HCT116 (cell line): ENCODE data around the gene PCDHA2. TPM values are rescaled to one million over a fixed set of nuclear protein-coding genes. Genes with fewer than 3 reads are reported as not detected.
"Not testable (repeated sequence)": the region's sequence is repeated elsewhere in the genome, so short reads cannot be mapped to it uniquely, and the experiment has no call there.

Source experiments
- ATAC-seq: fragments of 200-7000 bp; cut with Tn5 transposase; 2 replicates; pipeline ENCODE4 v1.9.1; 2020; ENCODE audit warnings: mild to moderate bottlenecking, moderate library complexity
- BruUV-seq: library from RNA; stranded (reverse); fragments of 400-500 nt; replicated peaks from 2 replicates; lab custom pipeline; 2021; lab: Mats Ljungman, UMichigan
- CTCF ChIA-PET: fragments of 300-600 bp; sonication (Branson Sonifier 250); formaldehyde crosslinking; loops from one replicate; lab custom pipeline; 2021; ENCODE audit warnings: antibody characterized with exemption; lab: Charles Lee
- POLR2A ChIA-PET: fragments of 300-600, 350-600 bp; sonication (Branson Sonifier 250); formaldehyde crosslinking; loops from one replicate; lab custom pipeline; 2021; ENCODE audit warnings: antibody characterized with exemption; lab: Charles Lee
- RAD21 ChIA-PET, 2 experiments: fragments of 300-600 bp; sonication (Branson Sonifier 250); formaldehyde crosslinking; loops; one replicate each; lab custom pipeline; 2023; ENCODE audit warnings: low total read pairs in 2 of 2; ENCODE audit not compliant: uncharacterized antibody in 2 of 2, unreplicated experiment in 2 of 2, low non-redundant PET in 1 of 2; lab: Charles Lee
- DNase-seq: peaks from one replicate; pipeline ENCODE4 v3.0.0-alpha.2; 2010; ENCODE audit warnings: low read depth, low spot score
- H2AFZ ChIP-seq: fragments of 200-600 bp; shearing (Covaris generic), sonication (generic); 2 replicates; pipeline ENCODE4 v1.6.1; 2017; ENCODE audit warnings: low read depth, mixed run types, mixed read lengths, antibody characterized with exemption, low read length; ENCODE audit not compliant: poor library complexity, severe bottlenecking
- H3K27ac ChIP-seq: 2 replicates; pipeline ENCODE4 v1.5.1; 2012; ENCODE audit warnings: low read depth, low read length
- H3K27me3 ChIP-seq: fragments of 200-600 bp; sonication (generic); 2 replicates; pipeline ENCODE4 v1.6.1; 2016; ENCODE audit warnings: mixed run types, low read length, mixed read lengths; ENCODE audit not compliant: insufficient read depth
- H3K36me3 ChIP-seq, 2 experiments: fragments of 200-500 bp in 1 of 2; fragments of 200-600 bp in 1 of 2; sonication (Bioruptor generic) in 1 of 2; sonication (generic) in 1 of 2; 2 replicates each; pipeline versions ENCODE4 v1.5.1 to v1.6.1; 2014 to 2016; ENCODE audit warnings: low read length in 2 of 2, inconsistent platforms in 1 of 2, mixed read lengths in 1 of 2, mixed run types in 1 of 2; ENCODE audit not compliant: insufficient read depth in 2 of 2, control insufficient read depth in 1 of 2
- H3K4me1 ChIP-seq, 2 experiments: fragments of 200-600 bp in 1 of 2; sonication (generic) in 1 of 2; 2 replicates each; pipeline versions ENCODE4 v1.5.1 to v1.6.1; 2012 to 2017; ENCODE audit warnings: low read length in 2 of 2, inconsistent platforms in 1 of 2, mild to moderate bottlenecking in 1 of 2, mixed read lengths in 1 of 2, mixed run types in 1 of 2, moderate library complexity in 1 of 2; ENCODE audit not compliant: insufficient read depth in 2 of 2, control insufficient read depth in 1 of 2
- H3K4me2 ChIP-seq: fragments of 200-600 bp; sonication (generic); 2 replicates; pipeline ENCODE4 v1.6.1; 2017; ENCODE audit warnings: mixed run types, low read length, mixed read lengths
- H3K4me3 ChIP-seq, 2 experiments: fragments of 200-600 bp in 1 of 2; sonication (generic) in 1 of 2; replicated peaks in 1 of 2; 2 replicates each; pipeline ENCODE4 v1.5.1; 2011 to 2016; ENCODE audit warnings: low read length in 2 of 2, control low read depth in 1 of 2, low read depth in 1 of 2, mild to moderate bottlenecking in 1 of 2, mixed read lengths in 1 of 2, mixed run types in 1 of 2
- H3K79me2 ChIP-seq: fragments of 200-600 bp; sonication (generic); 2 replicates; pipeline ENCODE4 v1.6.1; 2017; ENCODE audit warnings: mild to moderate bottlenecking, mixed run types, low read length, moderate library complexity, mixed read lengths; ENCODE audit not compliant: insufficient read depth
- H3K9ac ChIP-seq: fragments of 200-600 bp; sonication (generic); 2 replicates; pipeline ENCODE4 v1.6.1; 2016; ENCODE audit warnings: low read length, mixed read lengths
- H3K9me2 ChIP-seq: fragments of 200-600 bp; sonication (generic), shearing (Covaris generic); 2 replicates; pipeline ENCODE4 v1.6.1; 2017; ENCODE audit warnings: mixed run types, mild to moderate bottlenecking, moderate library complexity; ENCODE audit not compliant: insufficient read depth
- H3K9me3 ChIP-seq, 2 experiments: fragments of 200-500 bp in 1 of 2; fragments of 200-600 bp in 1 of 2; sonication (Bioruptor generic) in 1 of 2; sonication (generic) in 1 of 2; 2 replicates each; pipeline ENCODE4 v1.6.1; 2014 to 2017; ENCODE audit warnings: low read length in 2 of 2, mixed read lengths in 2 of 2, inconsistent platforms in 1 of 2, low read depth in 1 of 2, mild to moderate bottlenecking in 1 of 2, mixed run types in 1 of 2, moderate library complexity in 1 of 2; ENCODE audit not compliant: control insufficient read depth in 1 of 2, insufficient read depth in 1 of 2
- H4K20me1 ChIP-seq: fragments of 200-600 bp; sonication (generic), shearing (Covaris generic); 2 replicates; pipeline ENCODE4 v1.6.1; 2017; ENCODE audit warnings: mixed run types, mild to moderate bottlenecking, moderate library complexity; ENCODE audit not compliant: insufficient read depth
- EZH2 ChIP-seq: fragments of 200-600 bp; sonication (generic); IDR thresholded peaks from 2 replicates; pipeline ENCODE4 v1.6.1; 2017; ENCODE audit warnings: antibody characterized with exemption, mixed run types
- RAD21 ChIP-seq: IDR thresholded peaks from 2 replicates; pipeline ENCODE4 v1.6.1; 2012; ENCODE audit warnings: low read depth, mild to moderate bottlenecking
- SP1 ChIP-seq: IDR thresholded peaks from 2 replicates; pipeline ENCODE4 v1.6.1; 2012; ENCODE audit warnings: low read depth
- intact Hi-C: fragments of 100-400 bp; cut with micrococcal nuclease; formaldehyde crosslinking; loops from 2 replicates; pipeline ENCODE4 v1.10.0; 2022
- total RNA-seq: library from RNA; stranded (reverse); gene quantifications from one replicate; pipeline ENCODE4 v1.2.1, GENCODE V29; 2021; ENCODE audit not compliant: unreplicated experiment
- TF ChIP-seq, protein P1 (sequence below): IDR thresholded peaks from 2 replicates; pipeline ENCODE4 v1.6.1; 2011; ENCODE audit warnings: mild to moderate bottlenecking, low read length, moderate library complexity; ENCODE audit not compliant: insufficient replicate concordance; ENCODE audit errors: extremely low read depth
- TF ChIP-seq, protein P2 (sequence below), 3 experiments: fragments of 200-600 bp in 1 of 3; sonication (generic) in 1 of 3; IDR thresholded peaks in 2 of 3; conservative IDR thresholded peaks in 1 of 3; 2 replicates each; pipeline ENCODE4 v1.5.1; 2012 to 2017; ENCODE audit warnings: low read depth in 2 of 3, low read length in 2 of 3, antibody characterized with exemption in 1 of 3, borderline replicate concordance in 1 of 3, control low read depth in 1 of 3, mild to moderate bottlenecking in 1 of 3, mixed read lengths in 1 of 3, mixed run types in 1 of 3, moderate library complexity in 1 of 3; ENCODE audit not compliant: insufficient read depth in 1 of 3

Gene PCDHA2
- total RNA-seq, 1 experiment from 2014 or later = not detected

DNA sequence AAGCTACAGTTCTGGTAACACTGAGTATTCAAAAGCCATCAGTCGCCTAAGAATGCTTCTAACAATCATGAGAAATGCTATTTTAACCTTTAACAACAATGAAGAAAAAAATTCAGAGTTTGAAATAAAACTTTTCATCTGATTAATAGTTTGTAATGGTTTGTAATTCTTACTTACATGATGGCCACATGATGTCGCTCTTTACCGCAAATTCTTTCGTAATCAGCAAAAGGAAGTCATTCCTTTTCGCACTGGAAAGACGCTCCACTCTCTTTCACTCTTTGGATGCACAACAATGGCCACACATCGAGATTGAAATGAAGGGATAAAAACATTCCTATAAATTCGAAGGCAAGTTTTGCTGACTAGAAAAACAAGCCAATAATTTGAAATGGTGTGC is 39.3 kb downstream of the PCDHA2 start, which contains the start of gene PCDHA7:
Gene PCDHA7, plus strand, starts transcription at position 277 of the 400 bp plus-strand sequence. Its CDS starts 115 bp downstream, at position 392.
- ATAC-seq = no peak
- no peak within 1 kb of the TSS for H3K4me2 ChIP-seq

DNA sequence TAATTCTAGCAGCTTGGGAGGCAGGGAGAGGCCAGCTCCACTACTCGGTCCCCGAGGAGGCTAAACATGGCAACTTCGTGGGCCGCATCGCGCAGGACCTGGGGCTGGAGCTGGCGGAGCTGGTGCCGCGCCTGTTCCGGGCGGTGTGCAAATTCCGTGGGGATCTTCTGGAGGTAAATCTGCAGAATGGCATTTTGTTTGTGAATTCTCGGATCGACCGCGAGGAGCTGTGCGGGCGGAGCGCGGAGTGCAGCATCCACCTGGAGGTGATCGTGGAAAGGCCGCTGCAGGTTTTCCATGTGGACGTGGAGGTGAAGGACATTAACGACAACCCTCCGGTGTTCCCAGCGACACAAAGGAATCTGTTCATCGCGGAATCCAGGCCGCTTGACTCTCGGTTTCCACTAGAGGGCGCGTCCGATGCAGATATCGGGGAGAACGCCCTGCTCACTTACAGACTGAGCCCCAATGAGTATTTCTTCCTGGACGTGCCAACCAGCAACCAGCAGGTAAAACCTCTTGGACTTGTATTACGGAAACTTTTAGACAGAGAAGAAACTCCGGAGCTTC is 39.9 kb downstream of the PCDHA2 start:
- H2AFZ ChIP-seq, CTCF ChIA-PET, H3K9me2 ChIP-seq, H3K79me2 ChIP-seq, ATAC-seq, DNase-seq, H3K4me2 ChIP-seq, H3K9me3 ChIP-seq, H3K4me1 ChIP-seq, H3K27me3 ChIP-seq, RAD21 ChIA-PET, H4K20me1 ChIP-seq, H3K9ac ChIP-seq, H3K27ac ChIP-seq, H3K36me3 ChIP-seq, intact Hi-C loops, POLR2A ChIA-PET, BruUV-seq, H3K4me3 ChIP-seq: not testable (repeated sequence)

More for the DNA sequence above, 39.3 kb downstream of the PCDHA2 start, which contains the start of gene PCDHA7:
- no peak within 1 kb of the TSS for H3K9ac ChIP-seq
- no peaks in the 10 kb centered on the region for H3K27me3 ChIP-seq
- ChIA-PET RAD21 (no interaction called here), POLR2A (no interaction called here), CTCF (no interaction called here)
- H3K27ac ChIP-seq = no peak within 1 kb of the TSS
- no peaks in the 10 kb centered on the region for H3K36me3 ChIP-seq
- no peak within 1 kb of the TSS for H2AFZ ChIP-seq
- intact Hi-C loops = no loop called here
- H3K9me3 ChIP-seq = no peaks in the 10 kb centered on the region; a peak in 1 of 4 replicates
- H3K4me3 ChIP-seq = no peak within 1 kb of the TSS
- DNase-seq = no peak
- no peaks in the 10 kb centered on the region for H4K20me1 ChIP-seq
- no TSS peak for BruUV-seq
- no peaks in the 10 kb centered on the region for H3K9me2 ChIP-seq
- TF ChIP-seq, protein P1, sequence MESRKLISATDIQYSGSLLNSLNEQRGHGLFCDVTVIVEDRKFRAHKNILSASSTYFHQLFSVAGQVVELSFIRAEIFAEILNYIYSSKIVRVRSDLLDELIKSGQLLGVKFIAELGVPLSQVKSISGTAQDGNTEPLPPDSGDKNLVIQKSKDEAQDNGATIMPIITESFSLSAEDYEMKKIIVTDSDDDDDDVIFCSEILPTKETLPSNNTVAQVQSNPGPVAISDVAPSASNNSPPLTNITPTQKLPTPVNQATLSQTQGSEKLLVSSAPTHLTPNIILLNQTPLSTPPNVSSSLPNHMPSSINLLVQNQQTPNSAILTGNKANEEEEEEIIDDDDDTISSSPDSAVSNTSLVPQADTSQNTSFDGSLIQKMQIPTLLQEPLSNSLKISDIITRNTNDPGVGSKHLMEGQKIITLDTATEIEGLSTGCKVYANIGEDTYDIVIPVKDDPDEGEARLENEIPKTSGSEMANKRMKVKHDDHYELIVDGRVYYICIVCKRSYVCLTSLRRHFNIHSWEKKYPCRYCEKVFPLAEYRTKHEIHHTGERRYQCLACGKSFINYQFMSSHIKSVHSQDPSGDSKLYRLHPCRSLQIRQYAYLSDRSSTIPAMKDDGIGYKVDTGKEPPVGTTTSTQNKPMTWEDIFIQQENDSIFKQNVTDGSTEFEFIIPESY = no peak
- TF ChIP-seq EZH2 = no peak
- TF ChIP-seq RAD21 = peak; percentile 28; the same call in 1 of the 2 replicates
- TF ChIP-seq, protein P2, sequence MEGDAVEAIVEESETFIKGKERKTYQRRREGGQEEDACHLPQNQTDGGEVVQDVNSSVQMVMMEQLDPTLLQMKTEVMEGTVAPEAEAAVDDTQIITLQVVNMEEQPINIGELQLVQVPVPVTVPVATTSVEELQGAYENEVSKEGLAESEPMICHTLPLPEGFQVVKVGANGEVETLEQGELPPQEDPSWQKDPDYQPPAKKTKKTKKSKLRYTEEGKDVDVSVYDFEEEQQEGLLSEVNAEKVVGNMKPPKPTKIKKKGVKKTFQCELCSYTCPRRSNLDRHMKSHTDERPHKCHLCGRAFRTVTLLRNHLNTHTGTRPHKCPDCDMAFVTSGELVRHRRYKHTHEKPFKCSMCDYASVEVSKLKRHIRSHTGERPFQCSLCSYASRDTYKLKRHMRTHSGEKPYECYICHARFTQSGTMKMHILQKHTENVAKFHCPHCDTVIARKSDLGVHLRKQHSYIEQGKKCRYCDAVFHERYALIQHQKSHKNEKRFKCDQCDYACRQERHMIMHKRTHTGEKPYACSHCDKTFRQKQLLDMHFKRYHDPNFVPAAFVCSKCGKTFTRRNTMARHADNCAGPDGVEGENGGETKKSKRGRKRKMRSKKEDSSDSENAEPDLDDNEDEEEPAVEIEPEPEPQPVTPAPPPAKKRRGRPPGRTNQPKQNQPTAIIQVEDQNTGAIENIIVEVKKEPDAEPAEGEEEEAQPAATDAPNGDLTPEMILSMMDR (IDR thresholded peaks at IDR 0.05 in 2 of 3, conservative IDR thresholded peaks at IDR 0.05 in 1 of 3; ENCODE audit: borderline replicate concordance in 1 of 3, insufficient read depth in 1 of 3, low read depth in 2 of 3, low read length in 2 of 3) = peak in 1 of 3 experiments; percentile 12; a peak in 1 of 6 replicates
- no peak for TF ChIP-seq SP1
- no peaks in the 10 kb centered on the region for H3K4me1 ChIP-seq
- H3K79me2 ChIP-seq = no peaks in the 10 kb centered on the region
